GM21367 (cell line): ENCODE results near the gene TNFRSF4.
"Not testable (repeated sequence)": the region's sequence is repeated elsewhere in the genome, so short reads cannot be mapped to it uniquely, and the experiment has no call there.

Source experiments
- ATAC-seq: cut with Tn5 transposase; IDR thresholded peaks from one replicate; pipeline ENCODE4 v1.9.1; 2021; ENCODE audit not compliant: unreplicated experiment

Gene TNFRSF4

GRCh38 chr1:1213345-1214265 lies at the start of gene TNFRSF4:
Gene TNFRSF4 (minus strand): TSS chr1:1214153. CDS start chr1:1214127, 26 bp downstream.
- ATAC-seq, result no peak

GRCh38 chr1:1262758-1263157 lies 48.8 kb upstream of the TNFRSF4 start:
- no peak for ATAC-seq

GRCh38 chr1:1262071-1262470 lies 48.1 kb upstream of the TNFRSF4 start:
- ATAC-seq, result no peak

- ATAC-seq, result no peak
These were observed 47.0 kb upstream of the TNFRSF4 start for GRCh38 chr1:1260843-1261560.

GRCh38 chr1:1259951-1260600 lies 46.1 kb upstream of the TNFRSF4 start:
- ATAC-seq, result no peak

GRCh38 chr1:1259540-1259939 lies 45.6 kb upstream of the TNFRSF4 start:
- no peak for ATAC-seq

GRCh38 chr1:1259119-1259488 lies 45.2 kb upstream of the TNFRSF4 start:
- ATAC-seq, result no peak

GRCh38 chr1:1256956-1257871 lies 43.3 kb upstream of the TNFRSF4 start:
- no peak for ATAC-seq

GRCh38 chr1:1255611-1256010 lies 41.7 kb upstream of the TNFRSF4 start:
- no peak for ATAC-seq

GRCh38 chr1:1255078-1255477 lies 41.1 kb upstream of the TNFRSF4 start:
- no peak for ATAC-seq

- no peak for ATAC-seq
These were observed 40.7 kb upstream of the TNFRSF4 start for GRCh38 chr1:1254667-1254998.

GRCh38 chr1:1253972-1254666 lies 40.2 kb upstream of the TNFRSF4 start:
- no peak for ATAC-seq

GRCh38 chr1:1253314-1253713 lies 39.4 kb upstream of the TNFRSF4 start:
- no peak for ATAC-seq

- no peak for ATAC-seq
These were observed 36.9 kb upstream of the TNFRSF4 start for GRCh38 chr1:1250786-1251284.

GRCh38 chr1:1248009-1248913 lies 34.3 kb upstream of the TNFRSF4 start:
- ATAC-seq, result not testable (repeated sequence)

GRCh38 chr1:1247341-1247913 lies 33.5 kb upstream of the TNFRSF4 start:
- ATAC-seq, result no peak

- no peak for ATAC-seq
These were observed 32.8 kb upstream of the TNFRSF4 start, which contains the start of gene C1QTNF12 for GRCh38 chr1:1246577-1247340. Gene C1QTNF12 (minus strand): TSS chr1:1246722. CDS start chr1:1246690, 32 bp downstream.
